Hepatocyte (in vitro differentiated cells): ENCODE measurements around the gene PRSS56. TPM values are rescaled to one million over a fixed set of nuclear protein-coding genes. Genes with fewer than 3 reads are reported as not detected.
A peak's percentile ranks its signal among the peaks of the same experiment; 100 is the strongest.

ENCODE experiments used
- DNase-seq: peaks from one replicate; pipeline ENCODE4 v3.0.0-alpha.2; 2016; ENCODE audit warnings: low spot score
- H2AFZ ChIP-seq: fragments of 200-600 bp; sonication (generic); 2 replicates; pipeline ENCODE4 v1.6.0; 2016; ENCODE audit warnings: antibody characterized with exemption, mild to moderate bottlenecking
- H3K27ac ChIP-seq: fragments of 200-600 bp; sonication (generic); 2 replicates; pipeline ENCODE4 v1.5.1; 2016; ENCODE audit warnings: mild to moderate bottlenecking
- H3K27me3 ChIP-seq: fragments of 200-600 bp; sonication (generic); 2 replicates; pipeline ENCODE4 v1.6.1; 2016
- H3K36me3 ChIP-seq: fragments of 200-600 bp; sonication (generic); replicated peaks from 2 replicates; pipeline ENCODE4 v1.5.1; 2016; ENCODE audit warnings: low read depth; ENCODE audit not compliant: insufficient read depth
- H3K4me1 ChIP-seq: fragments of 200-600 bp; sonication (generic); 2 replicates; pipeline ENCODE4 v1.5.1; 2016; ENCODE audit warnings: mild to moderate bottlenecking, moderate library complexity; ENCODE audit not compliant: insufficient read depth
- H3K4me2 ChIP-seq: fragments of 200-600 bp; sonication (generic); 2 replicates; pipeline ENCODE4 v1.6.0; 2016
- H3K4me3 ChIP-seq: fragments of 200-600 bp; sonication (generic); 2 replicates; pipeline ENCODE4 v1.5.1; 2016; ENCODE audit warnings: mild to moderate bottlenecking
- H3K79me2 ChIP-seq: fragments of 200-600 bp; sonication (generic); 2 replicates; pipeline ENCODE4 v1.6.0; 2017; ENCODE audit warnings: mild to moderate bottlenecking
- H3K9me2 ChIP-seq: fragments of 200-600 bp; sonication (generic); replicated peaks from 2 replicates; pipeline ENCODE4 v1.6.0; 2017; ENCODE audit warnings: mild to moderate bottlenecking; ENCODE audit not compliant: insufficient read depth
- H3K9me3 ChIP-seq: fragments of 200-600 bp; sonication (generic); 2 replicates; pipeline ENCODE4 v1.5.1; 2016; ENCODE audit warnings: low read depth, mild to moderate bottlenecking
- H4K20me1 ChIP-seq: fragments of 200-600 bp; sonication (generic); 2 replicates; pipeline ENCODE4 v1.6.0; 2016; ENCODE audit warnings: mild to moderate bottlenecking; ENCODE audit not compliant: insufficient read depth, poor library complexity, severe bottlenecking
- CTCF ChIP-seq: fragments of 200-600 bp; sonication (generic); IDR thresholded peaks from 2 replicates; pipeline ENCODE4 v1.5.1; 2016; ENCODE audit warnings: antibody characterized with exemption, mild to moderate bottlenecking; ENCODE audit not compliant: poor library complexity
- EZH2 ChIP-seq: fragments of 200-600 bp; sonication (generic); IDR thresholded peaks from 2 replicates; pipeline ENCODE4 v1.6.1; 2016; ENCODE audit warnings: antibody characterized with exemption, mild to moderate bottlenecking, borderline replicate concordance
- EZH2phosphoT487 ChIP-seq: fragments of 200-600 bp; sonication (generic); IDR thresholded peaks from one replicate; pipeline ENCODE4 v1.6.1; 2018; ENCODE audit warnings: antibody characterized with exemption, mild to moderate bottlenecking, low read depth, moderate library complexity; ENCODE audit not compliant: unreplicated experiment, severe bottlenecking
- WGBS: methylation state at CpG from one replicate; pipeline ENCODE4 v1.1.6; 2016; ENCODE audit warnings: low lambda C conversion rate; ENCODE audit errors: missing lambda C conversion rate; 5-methylcytosine and 5-hydroxymethylcytosine counted together
- polyA plus RNA-seq: library from polyadenylated mRNA; unstranded; fragments of >200 nt; fragmentation: Nextera tagmentation; extraction: Ambion mirVana; gene quantifications from 2 replicates; pipeline ENCODE4 v1.2.1, GENCODE V29; 2016
- total RNA-seq: library from RNA; depleted of rRNA; stranded (reverse); fragments of >200 nt; gene quantifications from 2 replicates; pipeline ENCODE4 v1.2.3, GENCODE V29; 2014

Gene PRSS56
- total and polyA plus RNA-seq, 2 experiments from 2014 or later, result not detected

DNA sequence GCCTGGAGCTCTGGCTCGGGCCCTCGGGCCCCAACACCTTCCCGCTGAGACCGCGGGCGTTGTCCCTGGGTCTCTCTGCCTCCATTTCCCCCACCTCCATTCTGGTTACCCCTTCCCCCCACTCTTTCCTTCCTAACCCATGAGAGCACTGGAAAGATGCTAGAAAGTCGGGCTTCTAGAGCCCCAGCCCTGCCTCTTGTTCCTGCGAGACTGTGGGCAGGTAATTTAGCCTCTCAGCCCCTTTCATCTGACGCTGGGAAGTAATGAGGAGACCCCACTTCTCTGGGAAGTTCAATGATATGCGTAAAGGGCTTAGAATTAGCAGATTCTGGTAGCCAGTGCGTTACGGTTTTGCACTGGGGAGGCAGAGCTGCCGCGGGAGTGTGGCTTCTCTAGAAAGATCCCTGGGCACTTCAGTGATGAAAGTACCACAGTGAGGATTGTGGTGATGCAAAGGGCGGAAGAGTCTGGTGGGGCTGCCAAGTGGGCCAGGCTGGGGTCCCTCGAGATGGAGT lies 16.3 kb upstream of the PRSS56 start:
- no peak overlapping the region for H3K4me3 ChIP-seq
- TF ChIP-seq EZH2 (peak; percentile 27), EZH2phosphoT487 (no peak)
- no peak overlapping the region for H3K27ac ChIP-seq
- H3K27me3 ChIP-seq, result peaks cover 55% of the 10 kb centered on the region
- no peak for DNase-seq
- H3K4me1 ChIP-seq, result peaks cover 18% of the 10 kb centered on the region
- H3K9me2 ChIP-seq, result no peaks in the 10 kb centered on the region
- no peaks in the 10 kb centered on the region for H4K20me1 ChIP-seq
- 38% methylated on average over 12 of the region's 16 CpGs for WGBS
- no peaks in the 10 kb centered on the region for H3K79me2 ChIP-seq
- peak overlapping the region; percentile 60 for H2AFZ ChIP-seq
- peak overlapping the region; percentile 97 for H3K4me2 ChIP-seq
- H3K9me3 ChIP-seq, result no peaks in the 10 kb centered on the region
- H3K36me3 ChIP-seq, result no peaks in the 10 kb centered on the region

DNA sequence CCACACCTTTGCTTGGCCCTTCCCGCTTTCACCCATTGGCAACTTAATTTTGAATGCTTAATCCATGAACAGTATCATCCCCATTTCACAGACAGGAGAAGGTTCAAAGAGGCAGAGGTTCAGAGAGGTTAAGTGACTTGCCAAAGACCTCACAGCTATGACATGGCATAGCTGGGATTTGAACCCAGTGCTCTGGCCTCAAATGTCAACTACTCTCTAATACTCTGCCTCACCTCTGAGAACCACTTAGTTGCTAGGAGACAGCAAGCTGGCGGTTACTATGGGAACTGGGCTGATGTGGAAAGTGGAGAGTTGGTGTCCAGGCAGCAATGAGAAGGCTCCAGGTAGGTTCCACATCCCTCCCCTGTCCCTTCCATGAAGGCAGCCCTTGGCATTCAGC lies 15.8 kb upstream of the PRSS56 start:
- Histone ChIP-seq H3K9me2 (no peaks in the 10 kb centered on the region), H3K79me2 (no peaks in the 10 kb centered on the region), H3K4me1 (peaks cover 18% of the 10 kb centered on the region), H3K27me3 (peaks cover 54% of the 10 kb centered on the region), H4K20me1 (no peaks in the 10 kb centered on the region), H3K4me2 (no peak overlapping the region), H3K27ac (no peak overlapping the region), H2AFZ (no peak overlapping the region), H3K4me3 (no peak overlapping the region), H3K36me3 (no peaks in the 10 kb centered on the region), H3K9me3 (no peaks in the 10 kb centered on the region)
- WGBS, result 84% methylated on average over 2 of the region's 2 CpGs
- no peak for DNase-seq
- TF ChIP-seq EZH2, result no peak
- no peak for TF ChIP-seq CTCF
- TF ChIP-seq EZH2phosphoT487, result no peak

DNA sequence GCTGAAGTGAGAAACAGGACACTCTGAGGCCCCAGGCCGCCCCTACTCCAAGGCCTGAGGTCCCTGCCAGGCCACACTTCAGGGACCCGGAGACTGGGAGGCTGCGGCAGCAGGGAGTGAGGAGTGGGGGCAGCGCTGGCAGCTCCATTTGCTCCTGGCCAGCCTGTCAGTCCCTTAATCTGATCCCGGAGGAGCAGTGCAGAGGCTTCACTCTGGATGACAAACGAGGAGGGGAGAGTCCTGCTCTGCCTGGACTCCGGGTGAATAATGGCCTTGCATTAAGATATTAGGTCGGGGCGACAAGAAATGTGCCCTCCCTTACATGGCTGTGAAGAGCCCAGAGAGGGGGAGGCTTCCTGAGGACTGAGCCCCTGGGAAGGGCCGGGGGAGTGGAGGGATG lies 14.3 kb upstream of the PRSS56 start:
- no peak for TF ChIP-seq EZH2phosphoT487
- TF ChIP-seq EZH2, result no peak
- TF ChIP-seq CTCF, result no peak
- peaks cover 18% of the 10 kb centered on the region for H3K4me1 ChIP-seq
- 31% methylated on average over 9 of the region's 10 CpGs for WGBS
- no peak for DNase-seq
- H4K20me1 ChIP-seq, result no peaks in the 10 kb centered on the region
- H3K4me3 ChIP-seq, result no peak overlapping the region
- no peaks in the 10 kb centered on the region for H3K79me2 ChIP-seq
- peaks cover 44% of the 10 kb centered on the region for H3K27me3 ChIP-seq
- no peaks in the 10 kb centered on the region for H3K9me3 ChIP-seq
- H2AFZ ChIP-seq, result no peak overlapping the region
- no peaks in the 10 kb centered on the region for H3K9me2 ChIP-seq
- H3K4me2 ChIP-seq, result no peak overlapping the region
- H3K27ac ChIP-seq, result no peak overlapping the region
- no peaks in the 10 kb centered on the region for H3K36me3 ChIP-seq

DNA sequence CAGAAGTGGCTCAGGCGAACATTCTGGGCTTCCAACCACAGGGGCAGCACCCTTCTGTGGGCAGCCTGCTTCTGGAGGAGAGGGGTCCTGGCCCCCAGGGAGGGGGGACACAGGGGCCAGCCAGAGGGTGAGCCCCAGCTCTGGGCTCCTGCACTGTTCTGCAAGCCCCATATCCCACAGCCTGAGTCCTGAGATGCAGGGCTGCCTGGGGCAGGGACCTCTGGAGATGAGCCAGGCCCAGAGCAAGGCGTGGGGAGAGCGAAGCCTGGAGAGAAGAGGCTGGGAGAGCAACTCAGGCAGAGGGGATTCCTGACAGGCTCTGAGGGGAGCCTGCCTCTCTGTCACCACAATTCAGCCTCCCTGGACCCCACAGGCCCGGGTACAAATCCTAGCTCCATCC lies 13.5 kb upstream of the PRSS56 start:
- Histone ChIP-seq H3K4me1 (peaks cover 11% of the 10 kb centered on the region), H3K27ac (no peak overlapping the region), H2AFZ (no peak overlapping the region), H3K9me3 (no peaks in the 10 kb centered on the region), H3K36me3 (no peaks in the 10 kb centered on the region), H3K4me2 (no peak overlapping the region), H3K27me3 (peaks cover 44% of the 10 kb centered on the region), H3K4me3 (no peak overlapping the region), H4K20me1 (no peaks in the 10 kb centered on the region), H3K79me2 (no peaks in the 10 kb centered on the region), H3K9me2 (no peaks in the 10 kb centered on the region)
- 76% methylated on average over 4 of the region's 4 CpGs for WGBS
- TF ChIP-seq CTCF, result no peak
- no peak for TF ChIP-seq EZH2phosphoT487
- no peak for TF ChIP-seq EZH2
- no peak for DNase-seq
